Small intestine (tissue), 7 donors: Measurements from ENCODE around the gene FBXO4. TPM values are rescaled to one million over a fixed set of nuclear protein-coding genes. Genes with fewer than 3 reads are reported as not detected.
"Not testable (repeated sequence)": the region's sequence is repeated elsewhere in the genome, so short reads cannot be mapped to it uniquely, and the experiment has no call there.

Experiments used
- DNase-seq, 2 donors: peaks; one replicate each; pipeline versions ENCODE4 v3.0.0 to v3.0.0-alpha.2; 2013
- FAIRE-seq: peaks from 2 replicates; lab custom pipeline; 2012; peaks lifted over from hg19 to GRCh38; lab: Jason Lieb, UNC
- H3K27ac ChIP-seq, 3 donors: one replicate each; pipeline ENCODE4 v1.5.1; 2013; ENCODE audit warnings: low read length in 2 of 3, mild to moderate bottlenecking in 2 of 3, control low read depth in 1 of 3, inconsistent platforms in 1 of 3, low read depth in 1 of 3, moderate library complexity in 1 of 3
- H3K27me3 ChIP-seq, 3 donors: one replicate each; pipeline ENCODE4 v1.6.1; 2013; ENCODE audit warnings: low read length in 3 of 3, inconsistent platforms in 1 of 3; ENCODE audit not compliant: control insufficient read depth in 3 of 3, insufficient read depth in 3 of 3
- H3K36me3 ChIP-seq, 3 donors: one replicate each; pipeline ENCODE4 v1.6.1; 2013; ENCODE audit warnings: low read length in 3 of 3, inconsistent platforms in 1 of 3, low read depth in 1 of 3, mild to moderate bottlenecking in 1 of 3, moderate library complexity in 1 of 3; ENCODE audit not compliant: control insufficient read depth in 3 of 3, insufficient read depth in 2 of 3
- H3K4me1 ChIP-seq, 3 donors: one replicate each; pipeline ENCODE4 v1.6.1; 2013; ENCODE audit warnings: low read length in 2 of 3, inconsistent platforms in 1 of 3, low read depth in 1 of 3, mild to moderate bottlenecking in 1 of 3, moderate library complexity in 1 of 3; ENCODE audit not compliant: control insufficient read depth in 3 of 3, insufficient read depth in 2 of 3
- H3K4me3 ChIP-seq, 3 donors: one replicate each; pipeline ENCODE4 v1.5.1; 2013; ENCODE audit warnings: low read length in 3 of 3, control low read depth in 1 of 3, inconsistent platforms in 1 of 3, low read depth in 1 of 3, mild to moderate bottlenecking in 1 of 3, moderate library complexity in 1 of 3
- H3K9me3 ChIP-seq, 2 donors: one replicate each; pipeline ENCODE4 v1.6.1; 2013; ENCODE audit warnings: low read depth in 1 of 2, low read length in 1 of 2; ENCODE audit not compliant: control insufficient read depth in 2 of 2, insufficient read depth in 1 of 2
- WGBS, 3 donors: extraction: QIAGEN DNeasy Blood & Tissue Kit; methylation state at CpG; one replicate each; pipeline ENCODE4 v1.1.7; 2013; 5-methylcytosine and 5-hydroxymethylcytosine counted together
- polyA plus RNA-seq, 4 donors: library from polyadenylated mRNA; stranded (reverse) in 3 of 4; unstranded in 1 of 4; fragments of 200-250 nt in 3 of 4; fragments of 120-200 nt in 1 of 4; gene quantifications; one replicate each; pipeline versions ENCODE4 v1.2.1 to v1.2.3, GENCODE V29; 2013
- donor health status: healthy with polysubstance abuse.
- donor health status: control.
- donor health status: control.
- donor health status: Bipolar disorder and iron deficiency.
- donor health status: healthy.

Gene FBXO4
- polyA plus RNA-seq, 4 donors: 11.1 to 18.1 (median 14.3) TPM

DNA sequence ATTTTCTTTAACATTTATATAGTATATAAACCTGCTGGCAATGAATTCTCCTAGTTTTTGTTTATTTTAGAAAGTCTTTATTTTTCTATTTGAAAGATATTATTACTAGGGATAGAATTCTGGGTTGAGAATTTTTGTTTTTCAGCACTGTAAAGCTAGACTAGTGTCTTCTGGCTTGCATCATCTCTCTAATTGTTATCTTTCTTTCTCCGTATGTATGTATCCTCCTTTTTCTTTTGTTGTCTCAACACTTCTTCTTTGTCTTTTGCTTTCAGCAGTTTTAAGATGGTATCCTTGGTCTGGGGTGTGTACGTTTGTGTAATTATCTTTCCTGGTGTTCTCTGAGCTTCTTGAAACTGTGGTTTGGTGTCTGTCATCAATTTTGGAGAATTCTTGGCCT is 48.8 kb downstream of the FBXO4 start:
- Histone ChIP-seq H3K4me1 (no peaks in the 10 kb centered on the region), H3K36me3 (no peaks in the 10 kb centered on the region), H3K9me3 (no peaks in the 10 kb centered on the region), H3K4me3 (no peak overlapping the region), H3K27me3 (no peaks in the 10 kb centered on the region), H3K27ac (no peak overlapping the region)
- WGBS, 3 donors: 63 to 71% (median 65%) methylated on average over 2 of the region's 2 CpGs
- no peak for DNase-seq
- no peak for FAIRE-seq

GRCh38 chr5:41978676-41979075 is 53.6 kb downstream of the FBXO4 start:
- DNase-seq (no peak), FAIRE-seq (no peak)
- H3K9me3 ChIP-seq: no peaks in the 10 kb centered on the region
- H3K36me3 ChIP-seq: no peaks in the 10 kb centered on the region
- 75 to 86% (median 84%) methylated on average over 1 of the region's 1 CpG for WGBS, 3 donors
- no peak overlapping the region for H3K27ac ChIP-seq
- H3K27me3 ChIP-seq: no peaks in the 10 kb centered on the region
- no peak overlapping the region for H3K4me3 ChIP-seq
- no peaks in the 10 kb centered on the region for H3K4me1 ChIP-seq

- H3K4me1 ChIP-seq: no peaks in the 10 kb centered on the region
- H3K9me3 ChIP-seq: no peaks in the 10 kb centered on the region
- H3K4me3 ChIP-seq: no peak overlapping the region
- H3K36me3 ChIP-seq: no peaks in the 10 kb centered on the region
- WGBS, 3 donors: 18 to 35% (median 24%) methylated on average over 2 of the region's 2 CpGs
- DNase-seq (no peak), FAIRE-seq (no peak)
- H3K27ac ChIP-seq: no peak overlapping the region
- no peaks in the 10 kb centered on the region for H3K27me3 ChIP-seq
These were observed 55.3 kb downstream of the FBXO4 start for GRCh38 chr5:41980396-41980795.

GRCh38 chr5:41980870-41981269 is 55.8 kb downstream of the FBXO4 start:
- Histone ChIP-seq H3K4me1 (no peaks in the 10 kb centered on the region), H3K36me3 (no peaks in the 10 kb centered on the region), H3K27ac (no peak overlapping the region), H3K27me3 (no peaks in the 10 kb centered on the region), H3K4me3 (no peak overlapping the region), H3K9me3 (no peaks in the 10 kb centered on the region)
- DNase-seq (no peak), FAIRE-seq (no peak)

DNA sequence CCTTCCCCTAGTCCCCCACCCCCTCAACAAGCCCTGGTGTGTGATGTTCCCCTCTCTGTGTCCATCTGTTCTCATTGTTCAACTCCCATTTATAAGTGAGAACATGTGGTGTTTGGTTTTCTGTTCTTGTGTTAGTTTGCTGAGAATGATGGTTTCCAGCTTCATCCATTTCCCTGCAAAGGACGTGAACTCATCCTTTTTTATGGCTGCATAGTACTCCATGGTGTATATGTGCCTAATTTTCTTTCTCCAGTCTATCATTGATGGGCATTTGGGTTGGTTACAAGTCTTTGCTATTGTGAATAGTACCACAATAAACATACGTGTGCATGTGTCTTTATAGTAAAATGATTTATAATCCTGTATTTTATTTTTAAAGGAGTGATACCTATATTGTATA is 57.8 kb downstream of the FBXO4 start:
- not testable (repeated sequence) for H3K27me3 ChIP-seq, H3K4me1 ChIP-seq, H3K27ac ChIP-seq, DNase-seq, H3K36me3 ChIP-seq, H3K9me3 ChIP-seq, H3K4me3 ChIP-seq, FAIRE-seq
- WGBS, 3 donors: 73 to 85% (median 84%) methylated on average over 2 of the region's 2 CpGs

GRCh38 chr5:41983284-41983683 is 58.2 kb downstream of the FBXO4 start:
- Histone ChIP-seq H3K36me3 (no peaks in the 10 kb centered on the region), H3K4me1 (no peaks in the 10 kb centered on the region), H3K27ac (no peak overlapping the region), H3K4me3 (no peak overlapping the region), H3K27me3 (no peaks in the 10 kb centered on the region), H3K9me3 (no peaks in the 10 kb centered on the region)
- FAIRE-seq: no peak
- DNase-seq: no peak

- no peak overlapping the region for H3K27ac ChIP-seq
- no peaks in the 10 kb centered on the region for H3K36me3 ChIP-seq
- H3K4me3 ChIP-seq: no peak overlapping the region
- FAIRE-seq (no peak), DNase-seq (no peak)
- WGBS, 3 donors: 57 to 68% (median 65%) methylated on average over 3 of the region's 3 CpGs
- H3K9me3 ChIP-seq: no peaks in the 10 kb centered on the region
- H3K4me1 ChIP-seq: no peaks in the 10 kb centered on the region
- no peaks in the 10 kb centered on the region for H3K27me3 ChIP-seq
These were observed 61.0 kb downstream of the FBXO4 start for GRCh38 chr5:41985945-41986695.
